ENCODE measurements around the gene GDPD3. TPM values are rescaled to one million over a fixed set of nuclear protein-coding genes. Genes with fewer than 3 reads are reported as not detected.

The GDPD3 gene
- total and polyA plus RNA-seq, 2 of the 13 experiments (the other 11 are each of a cell fraction or from before 2014, with no cell fraction given): 18.7 to 20.6 TPM

GRCh38 chr16:30113031-30113710, at the start of gene GDPD3 (continued):
- TF ChIP-seq, protein P1, sequence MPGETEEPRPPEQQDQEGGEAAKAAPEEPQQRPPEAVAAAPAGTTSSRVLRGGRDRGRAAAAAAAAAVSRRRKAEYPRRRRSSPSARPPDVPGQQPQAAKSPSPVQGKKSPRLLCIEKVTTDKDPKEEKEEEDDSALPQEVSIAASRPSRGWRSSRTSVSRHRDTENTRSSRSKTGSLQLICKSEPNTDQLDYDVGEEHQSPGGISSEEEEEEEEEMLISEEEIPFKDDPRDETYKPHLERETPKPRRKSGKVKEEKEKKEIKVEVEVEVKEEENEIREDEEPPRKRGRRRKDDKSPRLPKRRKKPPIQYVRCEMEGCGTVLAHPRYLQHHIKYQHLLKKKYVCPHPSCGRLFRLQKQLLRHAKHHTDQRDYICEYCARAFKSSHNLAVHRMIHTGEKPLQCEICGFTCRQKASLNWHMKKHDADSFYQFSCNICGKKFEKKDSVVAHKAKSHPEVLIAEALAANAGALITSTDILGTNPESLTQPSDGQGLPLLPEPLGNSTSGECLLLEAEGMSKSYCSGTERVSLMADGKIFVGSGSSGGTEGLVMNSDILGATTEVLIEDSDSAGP (CRISPR knock-in tag; IDR thresholded peaks at IDR 0.05; ENCODE audit: borderline replicate concordance): peak; percentile 18; the same call in 1 of the 2 replicates
- no peak for TF ChIP-seq ELK4 (CRISPR knock-in tag; IDR thresholded peaks at IDR 0.05; ENCODE audit: borderline replicate concordance)
- TF ChIP-seq CC2D1A (CRISPR knock-in tag; IDR thresholded peaks at IDR 0.05): no peak
- no peak for TF ChIP-seq ZNF430 (CRISPR knock-in tag; IDR thresholded peaks at IDR 0.05)
- no peak for TF ChIP-seq ZNF644 (CRISPR knock-in tag; IDR thresholded peaks at IDR 0.05; ENCODE audit: low read depth)
- TF ChIP-seq JUN (CRISPR knock-in tag; IDR thresholded peaks at IDR 0.05): 0 out of 2 replicates have a peak, but pooled peaks have one; percentile 30
- no peak for TF ChIP-seq ZNF766 (CRISPR knock-in tag; IDR thresholded peaks at IDR 0.05; ENCODE audit: borderline replicate concordance)
- no peak for TF ChIP-seq PAF1 (CRISPR knock-in tag; IDR thresholded peaks at IDR 0.05)
- TF ChIP-seq RELA (CRISPR knock-in tag; IDR thresholded peaks at IDR 0.05): no peak
- TF ChIP-seq ZNF354B (CRISPR knock-in tag; IDR thresholded peaks at IDR 0.05): 0 out of 2 replicates have a peak, but pooled peaks have one; percentile 61
- TF ChIP-seq, protein P2, sequence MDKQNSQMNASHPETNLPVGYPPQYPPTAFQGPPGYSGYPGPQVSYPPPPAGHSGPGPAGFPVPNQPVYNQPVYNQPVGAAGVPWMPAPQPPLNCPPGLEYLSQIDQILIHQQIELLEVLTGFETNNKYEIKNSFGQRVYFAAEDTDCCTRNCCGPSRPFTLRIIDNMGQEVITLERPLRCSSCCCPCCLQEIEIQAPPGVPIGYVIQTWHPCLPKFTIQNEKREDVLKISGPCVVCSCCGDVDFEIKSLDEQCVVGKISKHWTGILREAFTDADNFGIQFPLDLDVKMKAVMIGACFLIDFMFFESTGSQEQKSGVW (CRISPR knock-in tag; IDR thresholded peaks at IDR 0.05; ENCODE audit: borderline replicate concordance): no peak
- no peak for TF ChIP-seq KLF12 (CRISPR knock-in tag; IDR thresholded peaks at IDR 0.05; ENCODE audit: borderline replicate concordance)
- peak; percentile 23 for TF ChIP-seq AGO1 (IDR thresholded peaks at IDR 0.05; ENCODE audit: low read depth, low read length, poor library complexity, severe bottlenecking)
- TF ChIP-seq NFKB2 (CRISPR knock-in tag; IDR thresholded peaks at IDR 0.05; ENCODE audit: borderline replicate concordance): no peak
- no peak for TF ChIP-seq TRIM24 (CRISPR knock-in tag; IDR thresholded peaks at IDR 0.05)
- TF ChIP-seq ZSCAN30 (CRISPR knock-in tag; IDR thresholded peaks at IDR 0.05): no peak
- no peak for TF ChIP-seq ZSCAN25 (CRISPR knock-in tag; IDR thresholded peaks at IDR 0.05)
- TF ChIP-seq CBX5 (CRISPR knock-in tag; IDR thresholded peaks at IDR 0.05; ENCODE audit: borderline replicate concordance): no peak
- no peak for TF ChIP-seq ATRX (CRISPR knock-in tag; IDR thresholded peaks at IDR 0.05; ENCODE audit: borderline replicate concordance)
- TF ChIP-seq ELF3 (CRISPR knock-in tag; IDR thresholded peaks at IDR 0.05): no peak
- no peak for TF ChIP-seq ZNF484 (CRISPR knock-in tag; IDR thresholded peaks at IDR 0.05; ENCODE audit: borderline replicate concordance, low read depth)
- no peak for TF ChIP-seq IRX3 (CRISPR knock-in tag; IDR thresholded peaks at IDR 0.05; ENCODE audit: borderline replicate concordance, low read depth)
- TF ChIP-seq ZNF138 (CRISPR knock-in tag; IDR thresholded peaks at IDR 0.05; ENCODE audit: low read depth): no peak; the same call in 1 of the 2 replicates
- TF ChIP-seq PHF21A (CRISPR knock-in tag; IDR thresholded peaks at IDR 0.05): no peak
- TF ChIP-seq, protein P3, sequence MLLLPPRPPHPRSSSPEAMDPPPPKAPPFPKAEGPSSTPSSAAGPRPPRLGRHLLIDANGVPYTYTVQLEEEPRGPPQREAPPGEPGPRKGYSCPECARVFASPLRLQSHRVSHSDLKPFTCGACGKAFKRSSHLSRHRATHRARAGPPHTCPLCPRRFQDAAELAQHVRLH (CRISPR knock-in tag; IDR thresholded peaks at IDR 0.05; ENCODE audit: borderline replicate concordance, low read depth): no peak
- no peak for TF ChIP-seq RFX1 (IDR thresholded peaks at IDR 0.05)
- TF ChIP-seq SNRNP70 (IDR thresholded peaks at IDR 0.05; ENCODE audit: low read depth, low read length): no peak
- no peak; the same call in 1 of the 2 replicates for TF ChIP-seq CENPT (CRISPR knock-in tag; IDR thresholded peaks at IDR 0.05; ENCODE audit: low read depth)

All from HepG2 (cell line).